SU-DHL-6 (cell line): ENCODE data around the gene CCL25.

Experiments used
- H2AFZ ChIP-seq: fragments of 200-600 bp; sonication (generic); 2 replicates; pipeline ENCODE4 v1.6.1; 2014; ENCODE audit warnings: low read depth, mild to moderate bottlenecking, moderate library complexity, mixed read lengths, antibody characterized with exemption, low read length; ENCODE audit not compliant: severe bottlenecking
- H3F3A ChIP-seq: fragments of 200-600 bp; shearing (Covaris generic); 2 replicates; pipeline ENCODE4 v1.6.0; 2016; ENCODE audit warnings: antibody characterized with exemption, mild to moderate bottlenecking; ENCODE audit not compliant: insufficient read depth
- H3K27ac ChIP-seq: fragments of 200-600 bp; sonication (generic); 2 replicates; pipeline ENCODE4 v1.5.1; 2016; ENCODE audit warnings: low read depth, mild to moderate bottlenecking, low read length, moderate library complexity, mixed read lengths
- H3K27me3 ChIP-seq: fragments of 200-600 bp; sonication (generic), shearing (Covaris generic); 2 replicates; pipeline ENCODE4 v1.6.0; 2014; ENCODE audit warnings: mild to moderate bottlenecking, low read length
- H3K36me3 ChIP-seq: fragments of 200-600 bp; sonication (generic); 2 replicates; pipeline ENCODE4 v1.6.1; 2014; ENCODE audit warnings: mild to moderate bottlenecking, low read length, mixed read lengths
- H3K4me2 ChIP-seq: fragments of 300-600, 200-600 bp; shearing (Covaris generic), sonication (generic); 2 replicates; pipeline ENCODE4 v1.6.0; 2014; ENCODE audit warnings: low read length, low read depth, mild to moderate bottlenecking; ENCODE audit not compliant: poor library complexity, severe bottlenecking
- H3K4me3 ChIP-seq: fragments of 200-600 bp; sonication (generic); 2 replicates; pipeline ENCODE4 v1.5.1; 2014; ENCODE audit warnings: antibody characterized with exemption, low read length, mild to moderate bottlenecking, mixed read lengths; ENCODE audit not compliant: insufficient read depth, poor library complexity, severe bottlenecking
- H3K79me2 ChIP-seq: fragments of 200-600 bp; sonication (generic); 2 replicates; pipeline ENCODE4 v1.6.1; 2014; ENCODE audit warnings: mild to moderate bottlenecking, low read length, moderate library complexity; ENCODE audit not compliant: insufficient read depth
- H3K9ac ChIP-seq: fragments of 200-600 bp; sonication (generic); 2 replicates; pipeline ENCODE4 v1.7.0; 2014; ENCODE audit warnings: mild to moderate bottlenecking, low read length
- H3K9me2 ChIP-seq: fragments of 200-600 bp; sonication (generic); replicated peaks from 2 replicates; pipeline ENCODE4 v1.6.1; 2014; ENCODE audit warnings: low read length; ENCODE audit not compliant: insufficient read depth
- H3K9me3 ChIP-seq: fragments of 200-600 bp; sonication (generic); 2 replicates; pipeline ENCODE4 v1.6.1; 2014; ENCODE audit warnings: low read length, mixed read lengths; ENCODE audit not compliant: insufficient read depth
- H4K20me1 ChIP-seq: fragments of 200-600 bp; sonication (generic); 2 replicates; pipeline ENCODE4 v1.6.1; 2014; ENCODE audit warnings: low read depth, mild to moderate bottlenecking, antibody characterized with exemption, low read length, moderate library complexity, mixed read lengths
- EZH2phosphoT487 ChIP-seq: fragments of 200-600 bp; sonication (generic), shearing (Covaris generic); conservative IDR thresholded peaks from 2 replicates; pipeline ENCODE4 v1.6.1; 2018; ENCODE audit warnings: mild to moderate bottlenecking, antibody characterized with exemption, low read length, moderate library complexity, mixed read lengths
- TF ChIP-seq, protein P1 (sequence below): fragments of 200-600 bp; sonication (generic); IDR thresholded peaks from one replicate; pipeline ENCODE4 v1.5.1; 2017; ENCODE audit warnings: antibody characterized with exemption, mild to moderate bottlenecking, low read length, moderate library complexity; ENCODE audit not compliant: insufficient read depth, poor library complexity, severe bottlenecking

Gene CCL25

GRCh38 chr19:8108560-8109445 is 56.2 kb downstream of the CCL25 start:
- no peaks in the 10 kb centered on the region for H3K36me3 ChIP-seq
- H3K9me2 ChIP-seq = no peaks in the 10 kb centered on the region
- H3K4me3 ChIP-seq = no peak overlapping the region
- no peaks in the 10 kb centered on the region for H3K27me3 ChIP-seq
- H3K9me3 ChIP-seq = no peaks in the 10 kb centered on the region
- H3K27ac ChIP-seq = no peak overlapping the region
- no peaks in the 10 kb centered on the region for H4K20me1 ChIP-seq
- H3K9ac ChIP-seq = no peak overlapping the region
- H3K79me2 ChIP-seq = no peaks in the 10 kb centered on the region
- H3F3A ChIP-seq = no peaks in the 10 kb centered on the region
- H2AFZ ChIP-seq = no peak overlapping the region
- H3K4me2 ChIP-seq = no peak overlapping the region
- TF ChIP-seq, protein P1, sequence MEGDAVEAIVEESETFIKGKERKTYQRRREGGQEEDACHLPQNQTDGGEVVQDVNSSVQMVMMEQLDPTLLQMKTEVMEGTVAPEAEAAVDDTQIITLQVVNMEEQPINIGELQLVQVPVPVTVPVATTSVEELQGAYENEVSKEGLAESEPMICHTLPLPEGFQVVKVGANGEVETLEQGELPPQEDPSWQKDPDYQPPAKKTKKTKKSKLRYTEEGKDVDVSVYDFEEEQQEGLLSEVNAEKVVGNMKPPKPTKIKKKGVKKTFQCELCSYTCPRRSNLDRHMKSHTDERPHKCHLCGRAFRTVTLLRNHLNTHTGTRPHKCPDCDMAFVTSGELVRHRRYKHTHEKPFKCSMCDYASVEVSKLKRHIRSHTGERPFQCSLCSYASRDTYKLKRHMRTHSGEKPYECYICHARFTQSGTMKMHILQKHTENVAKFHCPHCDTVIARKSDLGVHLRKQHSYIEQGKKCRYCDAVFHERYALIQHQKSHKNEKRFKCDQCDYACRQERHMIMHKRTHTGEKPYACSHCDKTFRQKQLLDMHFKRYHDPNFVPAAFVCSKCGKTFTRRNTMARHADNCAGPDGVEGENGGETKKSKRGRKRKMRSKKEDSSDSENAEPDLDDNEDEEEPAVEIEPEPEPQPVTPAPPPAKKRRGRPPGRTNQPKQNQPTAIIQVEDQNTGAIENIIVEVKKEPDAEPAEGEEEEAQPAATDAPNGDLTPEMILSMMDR = no peak
- no peak for TF ChIP-seq EZH2phosphoT487

DNA sequence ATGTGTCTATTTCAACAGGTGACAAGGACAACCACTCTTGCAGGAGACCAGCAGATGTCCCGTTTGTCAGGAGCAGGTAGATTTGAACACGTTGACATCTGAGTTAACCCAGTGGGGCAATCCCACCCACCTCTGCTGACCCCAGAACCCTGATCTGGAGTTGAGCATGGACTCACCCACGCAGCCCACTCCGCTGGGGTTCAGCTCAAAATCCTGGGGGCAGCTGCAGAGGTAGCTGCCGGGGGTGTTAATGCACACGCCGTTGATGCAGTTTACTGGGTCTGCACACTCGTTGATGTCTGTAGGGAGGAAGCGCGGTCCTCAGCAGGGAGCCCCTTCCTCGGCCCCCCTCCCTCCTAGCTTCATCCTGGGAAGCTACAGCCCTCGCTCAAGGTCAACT is 56.9 kb downstream of the CCL25 start:
- no peak overlapping the region for H3K9ac ChIP-seq
- H2AFZ ChIP-seq = no peak overlapping the region
- TF ChIP-seq, protein P1 = no peak
- no peak for TF ChIP-seq EZH2phosphoT487
- no peak overlapping the region for H3K4me3 ChIP-seq
- H3K36me3 ChIP-seq = no peaks in the 10 kb centered on the region
- H3F3A ChIP-seq = no peaks in the 10 kb centered on the region
- H3K27ac ChIP-seq = no peak overlapping the region
- no peaks in the 10 kb centered on the region for H3K27me3 ChIP-seq
- H3K4me2 ChIP-seq = no peak overlapping the region
- no peaks in the 10 kb centered on the region for H3K9me2 ChIP-seq
- H3K79me2 ChIP-seq = no peaks in the 10 kb centered on the region
- no peaks in the 10 kb centered on the region for H3K9me3 ChIP-seq
- no peaks in the 10 kb centered on the region for H4K20me1 ChIP-seq

GRCh38 chr19:8109890-8110662 is 57.5 kb downstream of the CCL25 start:
- Histone ChIP-seq H3K4me2 (no peak overlapping the region), H2AFZ (no peak overlapping the region), H3K9ac (no peak overlapping the region), H4K20me1 (no peaks in the 10 kb centered on the region), H3K9me2 (no peaks in the 10 kb centered on the region), H3K27me3 (no peaks in the 10 kb centered on the region), H3F3A (no peaks in the 10 kb centered on the region), H3K27ac (no peak overlapping the region), H3K4me3 (no peak overlapping the region), H3K36me3 (no peaks in the 10 kb centered on the region), H3K79me2 (no peaks in the 10 kb centered on the region), H3K9me3 (no peaks in the 10 kb centered on the region)
- no peak for TF ChIP-seq EZH2phosphoT487
- TF ChIP-seq, protein P1 = no peak
